GM12874 (cell line): ENCODE measurements around the gene RAD9A.

Experiments used
- TF ChIP-seq, protein P1 (sequence below): IDR thresholded peaks from 2 replicates; pipeline ENCODE4 v1.5.1; 2011; ENCODE audit warnings: low read depth, mild to moderate bottlenecking, control low read depth, low read length, moderate library complexity; ENCODE audit not compliant: insufficient read depth

Gene RAD9A

DNA sequence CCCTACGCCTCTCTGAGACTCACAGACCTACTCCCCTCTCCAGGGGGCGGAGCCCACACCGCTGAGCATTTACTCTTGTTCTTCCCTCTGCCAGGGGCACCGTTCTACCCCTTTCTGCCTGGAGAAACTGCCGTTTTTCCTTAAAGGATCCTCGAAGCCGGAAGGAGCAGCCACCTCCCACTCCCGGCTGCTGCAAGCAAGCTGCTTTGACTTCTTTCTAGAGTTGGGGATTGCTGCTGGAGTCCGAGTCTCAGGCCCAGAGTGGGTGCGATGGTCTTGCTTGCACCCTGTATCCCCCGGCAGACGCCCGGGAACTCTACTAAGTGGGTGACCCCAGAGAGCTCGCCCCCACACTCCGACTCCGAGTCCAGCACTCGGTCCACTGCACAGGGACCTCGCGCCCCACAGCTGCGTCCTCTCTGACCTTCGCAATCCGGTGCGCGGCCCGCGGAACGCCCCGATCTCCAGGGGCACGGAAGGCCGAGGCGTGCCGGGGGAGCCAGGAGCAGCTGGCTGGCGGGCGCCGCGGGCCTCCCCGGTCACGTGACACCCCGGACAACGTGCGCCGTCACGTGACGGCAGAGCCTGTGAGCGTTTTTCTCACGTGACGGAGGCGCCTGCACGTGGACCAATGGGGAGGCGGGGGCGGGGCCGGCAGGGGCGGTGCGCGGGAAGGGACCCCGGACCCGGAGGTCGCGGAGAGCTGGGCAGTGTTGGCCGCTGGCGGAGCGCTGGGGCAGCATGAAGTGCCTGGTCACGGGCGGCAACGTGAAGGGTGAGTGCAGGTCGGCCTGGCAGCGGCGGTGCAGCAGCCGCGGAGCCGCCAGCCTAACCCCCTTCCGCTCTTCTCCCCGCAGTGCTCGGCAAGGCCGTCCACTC lies at the start of gene RAD9A:
TSS of gene RAD9A (plus strand) at position 683 of the 879 bp plus-strand sequence. CDS start at position 742, 59 bp downstream.
- TF ChIP-seq, protein P1, sequence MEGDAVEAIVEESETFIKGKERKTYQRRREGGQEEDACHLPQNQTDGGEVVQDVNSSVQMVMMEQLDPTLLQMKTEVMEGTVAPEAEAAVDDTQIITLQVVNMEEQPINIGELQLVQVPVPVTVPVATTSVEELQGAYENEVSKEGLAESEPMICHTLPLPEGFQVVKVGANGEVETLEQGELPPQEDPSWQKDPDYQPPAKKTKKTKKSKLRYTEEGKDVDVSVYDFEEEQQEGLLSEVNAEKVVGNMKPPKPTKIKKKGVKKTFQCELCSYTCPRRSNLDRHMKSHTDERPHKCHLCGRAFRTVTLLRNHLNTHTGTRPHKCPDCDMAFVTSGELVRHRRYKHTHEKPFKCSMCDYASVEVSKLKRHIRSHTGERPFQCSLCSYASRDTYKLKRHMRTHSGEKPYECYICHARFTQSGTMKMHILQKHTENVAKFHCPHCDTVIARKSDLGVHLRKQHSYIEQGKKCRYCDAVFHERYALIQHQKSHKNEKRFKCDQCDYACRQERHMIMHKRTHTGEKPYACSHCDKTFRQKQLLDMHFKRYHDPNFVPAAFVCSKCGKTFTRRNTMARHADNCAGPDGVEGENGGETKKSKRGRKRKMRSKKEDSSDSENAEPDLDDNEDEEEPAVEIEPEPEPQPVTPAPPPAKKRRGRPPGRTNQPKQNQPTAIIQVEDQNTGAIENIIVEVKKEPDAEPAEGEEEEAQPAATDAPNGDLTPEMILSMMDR: no peak

DNA sequence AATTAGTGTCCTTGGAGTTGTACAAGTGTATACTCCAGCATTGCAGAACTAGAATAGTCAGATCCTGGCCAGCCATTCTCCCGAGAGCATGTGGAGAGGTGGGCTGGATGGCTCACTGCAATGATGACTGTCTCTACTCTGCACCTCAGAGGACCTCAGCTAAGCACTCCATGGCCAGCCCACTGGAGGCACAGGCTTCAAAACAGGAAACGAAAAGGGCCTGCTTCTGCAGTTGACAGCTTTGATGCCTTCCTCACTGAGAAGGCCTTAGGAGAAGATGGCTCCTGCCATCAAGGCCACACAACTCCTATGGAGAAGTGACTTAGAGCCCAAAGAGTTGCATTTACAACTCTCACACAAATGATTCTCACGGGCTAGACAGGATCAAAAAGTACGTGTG lies 47.5 kb upstream of the RAD9A start:
- TF ChIP-seq, protein P1: no peak

DNA sequence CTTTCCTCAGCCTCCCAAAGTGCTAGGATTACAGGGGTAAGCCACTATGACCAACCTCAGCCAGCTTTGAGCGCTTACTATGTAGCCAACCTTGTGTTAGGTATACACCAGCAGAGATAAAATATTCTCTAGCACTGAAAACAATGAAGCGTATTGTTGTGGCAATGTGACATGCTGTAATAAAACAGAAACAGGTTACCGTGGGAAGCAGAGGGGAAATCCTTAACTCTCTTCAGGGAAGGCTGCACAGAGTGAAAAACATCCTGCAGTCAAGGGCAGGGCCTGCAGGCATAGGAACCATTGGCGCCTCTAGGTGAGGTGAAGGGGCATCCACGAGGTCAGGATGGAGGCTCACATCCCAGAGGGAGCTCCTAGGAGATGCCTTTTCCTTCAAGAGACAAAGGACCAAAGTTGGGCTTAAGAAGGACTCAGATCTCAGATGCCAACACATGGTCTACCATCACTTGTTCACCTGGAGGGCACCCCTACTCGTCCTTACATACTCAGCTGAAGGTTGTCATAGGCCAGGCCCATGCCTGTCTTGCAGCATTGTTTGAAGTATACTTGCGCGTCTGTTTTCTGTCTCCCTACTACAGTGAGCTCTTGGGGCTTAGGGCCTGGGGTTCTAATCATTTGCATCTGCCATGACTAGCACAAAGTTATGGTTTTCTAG lies 46.4 kb upstream of the RAD9A start:
- TF ChIP-seq, protein P1: no peak

DNA sequence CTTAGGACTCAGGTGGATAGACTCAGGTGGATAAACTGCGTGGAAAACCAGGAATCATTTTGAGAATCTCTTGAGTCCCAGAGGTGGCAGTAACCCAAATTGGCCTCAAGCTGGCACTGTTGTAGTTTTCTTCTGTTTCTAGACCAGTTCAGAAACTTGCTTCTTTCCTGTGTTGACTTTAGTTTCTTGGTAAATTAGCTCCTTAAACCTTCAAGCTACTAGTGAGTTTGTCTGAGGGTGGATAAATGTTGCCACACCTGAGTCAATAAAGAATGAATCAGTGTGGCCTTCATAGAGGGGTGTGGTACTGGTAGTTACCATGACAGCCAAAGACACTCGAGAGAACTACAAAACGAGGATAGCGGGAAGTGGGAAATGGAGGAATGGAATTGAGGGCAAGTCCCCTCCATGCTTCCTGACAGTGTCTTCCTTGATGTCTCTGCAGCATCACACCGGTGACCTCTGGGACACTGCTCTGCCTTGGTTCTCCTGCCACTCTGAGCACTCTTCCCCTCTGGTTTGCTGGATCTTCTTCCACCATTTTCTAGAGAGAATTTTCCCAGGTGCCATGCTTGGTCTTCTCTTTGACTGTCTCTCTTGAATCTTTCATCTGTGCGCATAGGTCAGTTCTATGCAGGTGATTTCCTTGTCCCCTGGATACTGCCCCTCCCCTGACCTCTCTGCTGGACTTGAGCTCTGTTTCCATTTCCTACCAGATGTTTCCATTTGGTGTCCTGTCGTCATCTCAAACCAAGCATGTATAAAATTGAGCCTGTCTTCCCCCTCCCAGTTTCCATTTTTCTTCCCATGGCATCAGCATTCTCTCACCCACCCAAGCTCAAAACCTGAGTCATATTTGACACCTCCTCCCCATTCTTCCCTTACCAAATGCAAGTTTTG lies 45.6 kb upstream of the RAD9A start:
- TF ChIP-seq, protein P1: peak; percentile 88

DNA sequence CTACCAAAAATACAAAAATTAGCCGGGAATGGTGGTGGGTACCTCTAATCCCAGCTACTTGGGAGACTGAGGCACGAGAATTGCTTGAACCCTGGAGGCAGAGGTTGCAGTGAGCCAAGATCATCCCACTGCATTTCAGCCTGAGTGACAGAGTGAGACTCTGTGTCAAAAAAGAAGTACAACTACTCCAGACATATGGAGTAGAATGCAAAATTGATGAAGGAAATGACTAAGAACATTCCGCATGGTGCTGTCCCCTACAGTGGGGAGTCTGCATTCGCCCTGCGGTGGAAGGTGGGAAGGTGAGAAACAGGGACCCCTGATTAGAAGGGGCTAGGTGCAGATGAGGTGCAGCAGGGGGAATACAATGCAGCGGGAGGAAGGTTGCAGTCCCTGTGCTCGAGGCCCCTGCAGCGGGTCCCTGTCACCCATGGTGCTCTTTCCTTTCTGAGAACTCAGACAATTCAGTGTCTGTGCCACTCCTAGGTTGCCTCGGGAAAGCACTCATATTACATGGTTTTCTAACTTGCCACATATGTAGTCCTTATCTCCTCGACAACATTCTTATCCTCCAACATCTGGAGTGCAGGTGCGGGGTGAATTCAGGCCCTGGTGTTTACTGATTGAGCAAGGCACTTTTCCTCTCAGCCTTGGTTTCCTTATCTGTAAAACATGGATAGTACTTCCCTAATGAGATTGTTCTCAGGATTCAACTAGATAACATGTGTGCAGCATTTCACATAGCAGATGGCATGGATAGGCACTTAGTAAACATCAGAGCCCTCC lies 43.6 kb upstream of the RAD9A start:
- TF ChIP-seq, protein P1: no peak

DNA sequence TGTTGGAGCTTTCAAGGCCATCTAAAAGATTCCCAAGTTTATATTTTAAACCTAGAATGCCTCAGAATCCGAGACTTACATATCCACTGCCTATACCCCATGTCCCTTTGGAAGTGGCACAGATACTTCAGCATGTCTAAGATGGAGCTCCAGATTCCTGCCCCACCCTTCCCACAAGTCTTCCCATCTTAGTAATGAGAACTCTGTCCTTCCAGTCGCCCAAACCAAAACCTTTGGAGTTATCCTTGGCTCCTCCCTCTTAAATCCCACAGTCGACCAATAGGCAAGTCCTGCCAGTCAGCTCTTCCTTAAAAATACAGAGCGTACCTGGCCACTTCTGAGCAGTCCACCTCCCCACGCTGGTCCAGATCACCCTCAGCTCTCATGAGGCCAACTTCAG lies 42.8 kb upstream of the RAD9A start:
- TF ChIP-seq, protein P1: no peak
